Measurements from ENCODE around the gene C2orf68. TPM values are rescaled to one million over a fixed set of nuclear protein-coding genes. Genes with fewer than 3 reads are reported as not detected.
A peak's percentile ranks its signal among the peaks of the same experiment; 100 is the strongest.

C2orf68 gene
- total and polyA plus RNA-seq, 4 donors, result 7.6 to 20.9 (median 11.6) TPM

- no peak for DNase-seq (ENCODE audit: low spot score)
- H3K27ac ChIP-seq (ENCODE audit: low read depth in 1 of 2, low read length in 2 of 2), result peak overlapping the region; percentile 32 to 74
- H3K4me1 ChIP-seq (ENCODE audit: control insufficient read depth in 4 of 4, insufficient read depth in 4 of 4, low read length in 3 of 4), result peaks cover 12 to 43% (median 30%) of the 10 kb centered on the region in 4 donors
- no peak for TF ChIP-seq CTCF (IDR thresholded peaks at IDR 0.05; ENCODE audit: low read depth, low read length, missing input control)
- TF ChIP-seq SP1 (IDR thresholded peaks at IDR 0.05), result no peak
- no peak for TF ChIP-seq ZBTB33 (IDR thresholded peaks at IDR 0.05)
- TF ChIP-seq GABPA (IDR thresholded peaks at IDR 0.05 in 1 of 2, conservative IDR thresholded peaks at IDR 0.05 in 1 of 2), result no peak
- no peak for TF ChIP-seq RXRA (IDR thresholded peaks at IDR 0.05)
- TF ChIP-seq RAD21 (IDR thresholded peaks at IDR 0.05), result no peak
- TF ChIP-seq REST (IDR thresholded peaks at IDR 0.05), result no peak
- no peak for TF ChIP-seq ATF3 (IDR thresholded peaks at IDR 0.05)
- TF ChIP-seq YY1 (IDR thresholded peaks at IDR 0.05), result no peak
- H3K4me3 ChIP-seq (ENCODE audit: low read depth in 1 of 3, low read length in 3 of 3), result no peak overlapping the region
- no peak overlapping the region for H3K9ac ChIP-seq (ENCODE audit: low read depth in 1 of 2, low read length in 2 of 2)
- H3K9me3 ChIP-seq (ENCODE audit: control insufficient read depth in 4 of 4, low read length in 3 of 4), result no peaks in the 10 kb centered on the region
- 82% methylated on average over 4 of the region's 4 CpGs for WGBS
- H3K36me3 ChIP-seq (ENCODE audit: control insufficient read depth in 4 of 4, insufficient read depth in 3 of 4, low read depth in 1 of 4, low read length in 3 of 4), result no peaks in the 10 kb centered on the region
- H3K27me3 ChIP-seq (ENCODE audit: control insufficient read depth in 4 of 4, insufficient read depth in 4 of 4, low read length in 3 of 4), result no peaks in the 10 kb centered on the region
Observed at GRCh38 chr2:85588645-85589044, 23.2 kb downstream of the C2orf68 start.

GRCh38 chr2:85588236-85588635 lies 23.6 kb downstream of the C2orf68 start:
- Histone ChIP-seq H3K4me3 (ENCODE audit: low read depth in 1 of 3, low read length in 3 of 3) (no peak overlapping the region), H3K27ac (ENCODE audit: low read depth in 1 of 2, low read length in 2 of 2) (peak overlapping the region; percentile 32 to 74), H3K4me1 (ENCODE audit: control insufficient read depth in 4 of 4, insufficient read depth in 4 of 4, low read length in 3 of 4) (peaks cover 12 to 47% (median 32%) of the 10 kb centered on the region in 4 donors), H3K36me3 (ENCODE audit: control insufficient read depth in 4 of 4, insufficient read depth in 3 of 4, low read depth in 1 of 4, low read length in 3 of 4) (no peaks in the 10 kb centered on the region), H3K9ac (ENCODE audit: low read depth in 1 of 2, low read length in 2 of 2) (no peak overlapping the region), H3K27me3 (ENCODE audit: control insufficient read depth in 4 of 4, insufficient read depth in 4 of 4, low read length in 3 of 4) (no peaks in the 10 kb centered on the region), H3K9me3 (ENCODE audit: control insufficient read depth in 4 of 4, low read length in 3 of 4) (no peaks in the 10 kb centered on the region)
- DNase-seq (ENCODE audit: low spot score), result no peak
- WGBS, result 69% methylated on average over 4 of the region's 4 CpGs
- TF ChIP-seq TAF1 (conservative IDR thresholded peaks at IDR 0.05) (no peak), EGR1 (IDR thresholded peaks at IDR 0.05; ENCODE audit: low read depth in 2 of 2) (no peak), MAX (IDR thresholded peaks at IDR 0.05) (no peak), RAD21 (IDR thresholded peaks at IDR 0.05) (no peak), JUND (IDR thresholded peaks at IDR 0.05) (no peak), YY1 (IDR thresholded peaks at IDR 0.05) (no peak), ZBTB33 (IDR thresholded peaks at IDR 0.05) (no peak), HNF4G (IDR thresholded peaks at IDR 0.05) (no peak), HNF4A (conservative IDR thresholded peaks at IDR 0.05) (no peak), REST (IDR thresholded peaks at IDR 0.05) (no peak), RXRA (IDR thresholded peaks at IDR 0.05) (no peak), CTCF (IDR thresholded peaks at IDR 0.05; ENCODE audit: low read depth, low read length, missing input control) (no peak)

All from liver (tissue), 9 donors.